B cell (primary cell): ENCODE results near the gene SPATA3.

Experiments
- CTCF ChIP-seq: fragments of 200-600 bp; IDR thresholded peaks from one replicate; pipeline ENCODE4 v1.8.0; 2022; ENCODE audit warnings: antibody characterized with exemption, mild to moderate bottlenecking
- EZH2 ChIP-seq: IDR thresholded peaks from 2 replicates; pipeline ENCODE4 v1.6.1; 2012; ENCODE audit warnings: borderline replicate concordance, low read depth, mild to moderate bottlenecking, moderate library complexity, low read length; ENCODE audit not compliant: insufficient read depth, poor library complexity, severe bottlenecking

- no peak for TF ChIP-seq CTCF
- TF ChIP-seq EZH2 = no peak
Observed at GRCh38 chr2:231041061-231041689, 45.3 kb downstream of the SPATA3 start.
